ENCODE data around the gene PRR4.

PRR4 gene, protein sequence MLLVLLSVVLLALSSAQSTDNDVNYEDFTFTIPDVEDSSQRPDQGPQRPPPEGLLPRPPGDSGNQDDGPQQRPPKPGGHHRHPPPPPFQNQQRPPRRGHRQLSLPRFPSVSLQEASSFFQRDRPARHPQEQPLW

DNA sequence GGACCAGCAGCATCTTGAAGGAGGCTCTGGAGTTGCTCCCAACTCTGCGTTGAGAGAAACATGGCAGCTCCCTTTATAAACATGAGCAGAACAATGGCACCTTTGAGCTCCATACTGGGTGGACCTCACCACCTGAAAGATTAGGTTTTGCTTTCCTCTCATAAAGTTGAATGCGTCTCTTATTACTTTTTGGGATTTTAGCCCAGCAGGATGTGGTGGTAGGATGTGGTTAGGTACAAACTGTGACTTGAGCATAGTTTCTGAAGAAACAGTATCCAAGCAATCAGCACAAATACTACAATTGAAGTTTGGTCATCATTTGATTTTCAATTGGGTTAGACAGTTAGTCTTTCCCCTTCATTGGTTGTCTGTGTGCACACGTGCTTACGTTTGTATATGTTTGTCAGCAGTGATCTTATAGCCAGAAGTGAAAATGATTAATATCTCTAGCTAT, at the start of gene PRR4:
PRR4 (minus strand) TSS at position 51 of the 454 bp plus-strand sequence; CDS start at position 13, 38 bp downstream.
- DNase-seq = no peak

GRCh38 chr12:10896854-10897253, 47.6 kb upstream of the PRR4 start:
- no peak for DNase-seq

GRCh38 chr12:10891937-10892336, 42.7 kb upstream of the PRR4 start:
- no peak for DNase-seq

DNA sequence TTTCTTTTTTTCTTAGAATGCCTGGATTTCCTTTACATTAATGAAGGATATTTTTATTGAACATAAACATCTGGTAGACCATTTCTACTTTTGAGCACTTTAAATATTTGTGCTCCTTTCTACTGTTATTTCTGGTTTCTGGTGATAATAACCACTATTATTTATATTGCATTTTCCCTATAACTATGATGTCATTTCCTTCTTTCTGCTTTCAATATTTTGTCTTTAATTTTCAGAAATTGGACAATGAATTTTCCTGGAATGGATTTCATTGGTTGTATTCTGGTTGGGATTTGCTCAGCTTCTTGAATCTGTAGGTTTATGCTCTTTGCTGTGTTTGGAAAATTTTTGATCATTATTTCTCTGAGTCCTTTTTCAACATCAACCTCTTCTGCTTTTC, 40.0 kb upstream of the PRR4 start:
- no peak for DNase-seq

DNA sequence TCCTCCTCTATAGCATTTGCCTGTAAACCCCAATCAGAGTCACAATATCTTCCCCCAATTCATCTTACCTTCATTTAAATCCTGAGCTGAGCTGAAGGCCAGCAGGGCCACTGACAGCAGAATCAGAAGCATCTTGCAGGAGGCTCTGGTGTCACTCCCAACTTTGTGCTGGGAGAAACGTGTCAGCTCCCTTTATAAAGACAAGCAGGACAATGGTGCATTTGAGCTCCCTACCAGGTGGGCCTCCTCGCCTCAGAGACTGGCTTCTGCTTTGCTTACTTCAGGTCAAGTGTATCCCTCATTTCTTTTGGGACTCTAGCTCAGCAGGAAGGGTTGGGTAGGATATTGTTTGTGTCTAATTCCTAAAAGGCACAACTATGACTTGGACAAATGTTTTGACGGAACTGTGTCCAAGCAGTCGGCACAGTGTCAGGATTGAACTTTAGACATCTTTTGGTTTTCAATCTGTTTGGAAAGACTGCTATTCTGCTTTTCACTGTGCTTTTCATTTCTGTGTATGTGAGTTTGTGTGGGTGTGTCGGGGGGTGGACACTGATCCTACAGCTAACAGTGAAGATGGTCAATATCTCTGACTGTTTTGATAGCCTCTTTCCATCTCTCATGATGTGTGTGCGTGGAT, 34.9 kb upstream of the PRR4 start, which contains the start of gene PRH1:
PRH1 (minus strand) TSS at position 170 of the 640 bp plus-strand sequence; CDS start at position 132, 38 bp downstream.
- DNase-seq = no peak

GRCh38 chr12:10873378-10873777, 24.1 kb upstream of the PRR4 start:
- DNase-seq = no peak

GRCh38 chr12:10867381-10867780, 18.1 kb upstream of the PRR4 start:
- DNase-seq = no peak

DNA sequence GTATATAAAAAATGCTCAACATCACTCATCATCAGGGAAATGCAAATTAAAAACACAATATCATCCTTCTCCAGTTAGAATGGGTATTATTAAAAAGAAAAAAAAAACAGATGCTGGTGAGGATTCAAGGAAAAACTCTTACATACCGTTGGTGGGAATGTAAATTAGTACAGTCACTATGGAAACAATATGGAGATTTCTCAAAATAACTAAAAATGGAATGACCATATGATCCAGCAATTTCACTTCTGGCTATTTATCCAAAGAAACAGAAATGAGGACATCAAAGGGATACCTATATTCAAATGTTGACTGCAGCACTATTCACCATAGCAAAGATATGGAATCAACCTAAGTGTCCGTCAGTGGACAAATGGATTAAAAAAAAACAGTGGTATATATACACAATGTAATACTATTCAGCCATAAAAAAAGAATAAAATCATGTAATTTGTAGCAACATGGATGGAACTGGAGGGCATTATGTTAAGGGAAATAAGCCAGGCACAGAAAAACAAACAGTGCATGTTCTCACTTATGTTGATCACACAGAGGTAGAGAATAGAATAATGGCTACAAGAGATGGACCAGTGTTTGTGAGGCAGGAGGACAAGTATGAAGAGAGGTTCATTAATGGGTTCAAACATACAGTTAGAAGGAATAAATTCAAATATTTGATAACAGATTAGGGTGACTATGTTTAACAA, 14.4 kb upstream of the PRR4 start:
- DNase-seq = no peak

GRCh38 chr12:10861366-10861765, 12.1 kb upstream of the PRR4 start:
- no peak for DNase-seq

- no peak for DNase-seq
Observed at GRCh38 chr12:10855807-10856206, 6.5 kb upstream of the PRR4 start.

DNA sequence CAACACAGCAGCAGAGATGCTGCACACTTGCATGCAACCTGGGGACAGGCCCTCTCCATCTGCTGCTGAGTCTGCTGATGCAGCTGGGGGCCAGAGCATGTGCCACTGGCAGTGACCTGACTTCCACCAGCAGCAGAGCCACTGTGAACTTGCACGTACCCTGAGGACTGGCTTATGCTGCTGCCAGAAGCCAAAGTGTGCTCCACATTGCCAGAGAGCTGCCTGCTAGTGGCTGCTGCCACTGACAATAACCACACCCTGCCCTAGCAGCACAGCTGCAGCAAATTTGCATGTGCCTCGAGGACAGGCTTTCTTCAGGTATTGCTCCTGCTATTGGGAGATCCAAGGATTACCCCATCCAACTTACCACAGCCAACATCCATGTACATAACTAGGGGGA, 4.5 kb upstream of the PRR4 start:
- no peak for DNase-seq

GRCh38 chr12:10851243-10851858, 2.1 kb upstream of the PRR4 start:
- DNase-seq = no peak

- no peak for DNase-seq
Observed at GRCh38 chr12:10847744-10848143, 1.5 kb downstream of the PRR4 start.

DNA sequence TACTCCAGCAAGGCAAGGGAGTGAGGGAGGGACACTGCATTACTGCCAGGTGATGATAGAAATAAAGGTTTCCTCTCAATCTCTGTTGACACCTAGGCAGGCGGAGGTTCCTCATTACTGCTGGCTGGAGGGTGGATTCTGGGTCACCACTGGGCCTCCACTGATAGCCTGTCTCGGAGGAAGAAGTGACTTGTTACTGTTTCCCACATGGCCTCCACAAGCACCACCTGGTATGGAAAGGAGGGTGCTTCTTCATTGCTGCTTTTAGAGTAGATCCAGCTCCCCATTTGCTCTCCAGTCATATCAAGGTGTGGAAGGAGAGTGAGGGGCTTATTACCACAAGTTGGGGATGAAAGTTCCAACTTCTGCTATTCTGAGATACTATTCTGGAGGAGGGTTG, 6.4 kb downstream of the PRR4 start:
- DNase-seq = no peak

- DNase-seq = no peak
Observed at GRCh38 chr12:10838461-10838860, 10.8 kb downstream of the PRR4 start.

- DNase-seq = no peak
Observed at GRCh38 chr12:10829994-10830393, 19.3 kb downstream of the PRR4 start.

GRCh38 chr12:10826258-10826657, 23.0 kb downstream of the PRR4 start, which contains the start of gene TAS2R10:
TSS of gene TAS2R10 (minus strand) at chr12:10826358. CDS start at chr12:10826269, 89 bp downstream.
- DNase-seq = no peak

DNA sequence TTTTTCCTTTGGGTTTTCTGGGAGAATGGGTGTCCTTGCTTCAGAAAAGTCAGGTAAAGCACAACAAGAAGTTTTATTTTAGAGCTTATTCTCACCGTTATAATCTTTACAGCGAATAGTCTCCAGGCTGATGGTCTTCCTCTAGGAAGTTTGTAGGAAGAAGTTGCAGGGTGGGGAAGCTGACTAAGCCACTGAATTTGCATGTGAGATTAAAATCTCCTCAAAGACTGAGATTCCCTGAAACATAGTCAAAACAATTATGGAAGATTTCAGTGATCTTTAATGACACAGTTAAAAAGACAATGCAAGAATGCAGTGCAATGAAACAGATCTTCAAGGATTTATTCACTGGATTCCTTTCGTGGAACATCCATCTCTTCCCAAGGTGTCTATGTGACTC, 24.3 kb downstream of the PRR4 start:
- no peak for DNase-seq

- no peak for DNase-seq
Observed at GRCh38 chr12:10811883-10812536, 37.3 kb downstream of the PRR4 start.

GRCh38 chr12:10810068-10810467, 39.2 kb downstream of the PRR4 start, which contains the start of gene TAS2R9:
TSS of gene TAS2R9 (minus strand) at chr12:10810168. CDS start at chr12:10810075, 93 bp downstream.
- no peak for DNase-seq

- DNase-seq = no peak
Observed at GRCh38 chr12:10807186-10807585, 42.1 kb downstream of the PRR4 start, which contains the start of gene TAS2R8. TSS of gene TAS2R8 (minus strand) at chr12:10807286. CDS start at chr12:10806980, 306 bp downstream.

- no peak for DNase-seq
Observed at GRCh38 chr12:10802587-10802986, 46.7 kb downstream of the PRR4 start, which contains the start of gene TAS2R7. TSS of gene TAS2R7 (minus strand) at chr12:10802627. CDS start at chr12:10802570, 57 bp downstream.

GRCh38 chr12:10801741-10802140, 47.5 kb downstream of the PRR4 start:
- DNase-seq = no peak
